ENCODE data around the gene HELB.
A peak's percentile ranks its signal among the peaks of the same experiment; 100 is the strongest.
"Not testable (repeated sequence)": the region's sequence is repeated elsewhere in the genome, so short reads cannot be mapped to it uniquely, and the experiment has no call there.

Gene HELB

GRCh38 chr12:66297080-66297479 lies 5.2 kb upstream of the HELB start:
- peaks cover 0 to 28% (median 3%) of the 10 kb centered on the region in 3 experiments for H3K27me3 ChIP-seq (ENCODE audit: control insufficient read depth in 3 of 3, insufficient read depth in 3 of 3, low read depth in 1 of 3, low read length in 3 of 3)
- no peaks in the 10 kb centered on the region for H3K9me3 ChIP-seq (replicated peaks in 1 of 2; ENCODE audit: control insufficient read depth in 2 of 2, insufficient read depth in 1 of 2, low read depth in 1 of 2, low read length in 2 of 2)
- H3K4me2 ChIP-seq (ENCODE audit: insufficient read depth, low read length, poor library complexity, severe bottlenecking): no peak overlapping the region
- H4K8ac ChIP-seq (ENCODE audit: low read depth, low read length): no peak overlapping the region
- H3K36me3 ChIP-seq (replicated peaks in 1 of 2; ENCODE audit: control insufficient read depth in 2 of 2, insufficient read depth in 2 of 2, low read length in 2 of 2): no peaks in the 10 kb centered on the region
- H2BK5ac ChIP-seq (ENCODE audit: low read length): no peak overlapping the region
- H3K23ac ChIP-seq (ENCODE audit: low read depth, low read length, poor library complexity): no peak overlapping the region
- H3K9ac ChIP-seq (ENCODE audit: low read depth, low read length, poor library complexity): no peak overlapping the region
- WGBS, 2 donors (ENCODE audit: extremely low coverage in 2 of 2, insufficient read length in 2 of 2, insufficient replicate concordance in 1 of 2): no CpG with 5 or more reads among the region's 4 CpGs
- H2AFZ ChIP-seq (ENCODE audit: low read length): no peak overlapping the region
- no peak overlapping the region for H2AK5ac ChIP-seq (ENCODE audit: low read depth, low read length)
- no peaks in the 10 kb centered on the region for H3K79me1 ChIP-seq (ENCODE audit: low read depth, low read length)
- no peak overlapping the region for H3K4me3 ChIP-seq (ENCODE audit: low read length in 2 of 2)
- no peak overlapping the region for H4K91ac ChIP-seq (ENCODE audit: low read depth, low read length, poor library complexity)
- H2BK15ac ChIP-seq (ENCODE audit: low read length): no peak overlapping the region
- H3K4me1 ChIP-seq (ENCODE audit: control insufficient read depth in 2 of 2, insufficient read depth in 1 of 2, low read depth in 1 of 2, low read length in 2 of 2): no peaks in the 10 kb centered on the region
- H2BK120ac ChIP-seq (ENCODE audit: low read depth, low read length): no peak overlapping the region
- no peak overlapping the region for H3K27ac ChIP-seq (replicated peaks; ENCODE audit: low read length)
- H3K18ac ChIP-seq (ENCODE audit: low read length): no peak overlapping the region
- no peak overlapping the region for H3K14ac ChIP-seq (ENCODE audit: low read length)
- no peak for DNase-seq (ENCODE audit: low spot score)
- H3K4ac ChIP-seq (ENCODE audit: low read length): no peak overlapping the region
- no peak overlapping the region for H2BK12ac ChIP-seq (ENCODE audit: low read length)

DNA sequence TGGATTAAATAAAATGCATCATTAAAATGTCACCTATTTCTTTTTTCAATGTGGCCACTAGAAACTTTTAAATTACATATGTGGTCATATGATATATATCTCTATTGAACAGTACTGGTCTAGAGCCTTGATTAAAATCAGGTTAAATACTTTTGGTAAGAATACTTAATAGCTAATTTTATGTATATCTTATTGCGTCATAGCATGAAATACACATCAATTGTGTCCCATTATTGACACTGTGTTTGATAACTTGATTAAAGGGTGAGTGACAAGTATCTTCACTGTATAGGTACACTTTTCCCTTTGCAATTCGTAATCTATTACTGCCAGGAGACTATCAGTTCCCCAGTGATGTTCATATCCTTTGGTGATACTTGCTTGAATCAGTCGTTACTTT lies 4.4 kb upstream of the HELB start:
- H2AFZ ChIP-seq (ENCODE audit: low read length): no peak overlapping the region
- H2BK5ac ChIP-seq (ENCODE audit: low read length): no peak overlapping the region
- H3K18ac ChIP-seq (ENCODE audit: low read length): no peak overlapping the region
- no peak overlapping the region for H2AK5ac ChIP-seq (ENCODE audit: low read depth, low read length)
- no peaks in the 10 kb centered on the region for H3K36me3 ChIP-seq (replicated peaks in 1 of 2; ENCODE audit: control insufficient read depth in 2 of 2, insufficient read depth in 2 of 2, low read length in 2 of 2)
- no peak overlapping the region for H3K9ac ChIP-seq (ENCODE audit: low read depth, low read length, poor library complexity)
- H3K27ac ChIP-seq (replicated peaks; ENCODE audit: low read length): no peak overlapping the region
- H2BK15ac ChIP-seq (ENCODE audit: low read length): no peak overlapping the region
- WGBS, 2 donors (ENCODE audit: extremely low coverage in 2 of 2, insufficient read length in 2 of 2, insufficient replicate concordance in 1 of 2): no CpG with 5 or more reads among the region's 3 CpGs
- H3K4me1 ChIP-seq (ENCODE audit: control insufficient read depth in 2 of 2, insufficient read depth in 1 of 2, low read depth in 1 of 2, low read length in 2 of 2): no peaks in the 10 kb centered on the region
- H3K79me1 ChIP-seq (ENCODE audit: low read depth, low read length): no peaks in the 10 kb centered on the region
- H2BK120ac ChIP-seq (ENCODE audit: low read depth, low read length): no peak overlapping the region
- H2BK12ac ChIP-seq (ENCODE audit: low read length): no peak overlapping the region
- no peak overlapping the region for H3K23ac ChIP-seq (ENCODE audit: low read depth, low read length, poor library complexity)
- no peak overlapping the region for H3K4ac ChIP-seq (ENCODE audit: low read length)
- H4K8ac ChIP-seq (ENCODE audit: low read depth, low read length): no peak overlapping the region
- H3K4me3 ChIP-seq (ENCODE audit: low read length in 2 of 2): no peak overlapping the region
- DNase-seq (ENCODE audit: low spot score): no peak
- H3K27me3 ChIP-seq (ENCODE audit: control insufficient read depth in 3 of 3, insufficient read depth in 3 of 3, low read depth in 1 of 3, low read length in 3 of 3): peaks cover 0 to 28% (median 3%) of the 10 kb centered on the region in 3 experiments
- no peak overlapping the region for H4K91ac ChIP-seq (ENCODE audit: low read depth, low read length, poor library complexity)
- no peaks in the 10 kb centered on the region for H3K9me3 ChIP-seq (replicated peaks in 1 of 2; ENCODE audit: control insufficient read depth in 2 of 2, insufficient read depth in 1 of 2, low read depth in 1 of 2, low read length in 2 of 2)
- H3K4me2 ChIP-seq (ENCODE audit: insufficient read depth, low read length, poor library complexity, severe bottlenecking): no peak overlapping the region
- H3K14ac ChIP-seq (ENCODE audit: low read length): no peak overlapping the region

DNA sequence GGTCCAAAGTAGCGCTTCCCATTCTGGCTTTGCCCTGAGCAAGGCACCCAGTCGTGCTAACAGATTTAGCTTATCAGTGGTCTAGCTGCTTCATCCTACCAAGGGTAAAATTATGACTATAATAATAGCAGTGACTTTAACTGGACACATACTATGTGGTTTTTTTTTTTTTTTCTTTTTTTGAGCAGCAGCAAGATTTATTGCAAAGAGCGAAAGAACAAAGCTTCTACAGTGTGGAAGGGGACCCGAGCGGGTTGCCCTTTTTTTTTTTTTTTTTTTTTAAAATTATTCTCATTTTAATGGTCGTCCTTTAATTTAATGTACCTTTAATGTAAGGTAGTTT lies 505 bp downstream of the HELB start:
- Histone ChIP-seq H3K27me3 (ENCODE audit: control insufficient read depth in 3 of 3, insufficient read depth in 3 of 3, low read depth in 1 of 3, low read length in 3 of 3) (peaks cover 0 to 26% (median 3%) of the 10 kb centered on the region in 3 experiments), H2BK12ac (ENCODE audit: low read length) (no peak overlapping the region), H3K4me2 (ENCODE audit: insufficient read depth, low read length, poor library complexity, severe bottlenecking) (peak overlapping the region; percentile 89), H3K14ac (ENCODE audit: low read length) (peak overlapping the region; percentile 82), H2AK5ac (ENCODE audit: low read depth, low read length) (no peak overlapping the region), H4K8ac (ENCODE audit: low read depth, low read length) (no peak overlapping the region), H3K18ac (ENCODE audit: low read length) (peak overlapping the region; percentile 98), H2BK120ac (ENCODE audit: low read depth, low read length) (no peak overlapping the region), H3K4ac (ENCODE audit: low read length) (no peak overlapping the region), H2BK5ac (ENCODE audit: low read length) (peak overlapping the region; percentile 84), H3K36me3 (replicated peaks in 1 of 2; ENCODE audit: control insufficient read depth in 2 of 2, insufficient read depth in 2 of 2, low read length in 2 of 2) (peaks cover 0 to 10% of the 10 kb centered on the region in 2 donors), H3K23ac (ENCODE audit: low read depth, low read length, poor library complexity) (peak overlapping the region; percentile 98), H3K4me1 (ENCODE audit: control insufficient read depth in 2 of 2, insufficient read depth in 1 of 2, low read depth in 1 of 2, low read length in 2 of 2) (peaks cover 0 to 7% of the 10 kb centered on the region in 2 donors), H3K9me3 (replicated peaks in 1 of 2; ENCODE audit: control insufficient read depth in 2 of 2, insufficient read depth in 1 of 2, low read depth in 1 of 2, low read length in 2 of 2) (no peaks in the 10 kb centered on the region), H3K79me1 (ENCODE audit: low read depth, low read length) (no peaks in the 10 kb centered on the region), H2BK15ac (ENCODE audit: low read length) (peak overlapping the region; percentile 78), H2AFZ (ENCODE audit: low read length) (peak overlapping the region; percentile 92), H3K27ac (replicated peaks; ENCODE audit: low read length) (no peak overlapping the region), H4K91ac (ENCODE audit: low read depth, low read length, poor library complexity) (peak overlapping the region; percentile 64), H3K9ac (ENCODE audit: low read depth, low read length, poor library complexity) (peak overlapping the region; percentile 88), H3K4me3 (ENCODE audit: low read length in 2 of 2) (peak overlapping the region; percentile 65 to 94)
- no peak for DNase-seq (ENCODE audit: low spot score)
- no CpG with 5 or more reads among the region's 6 CpGs for WGBS, 2 donors (ENCODE audit: extremely low coverage in 2 of 2, insufficient read length in 2 of 2, insufficient replicate concordance in 1 of 2)

DNA sequence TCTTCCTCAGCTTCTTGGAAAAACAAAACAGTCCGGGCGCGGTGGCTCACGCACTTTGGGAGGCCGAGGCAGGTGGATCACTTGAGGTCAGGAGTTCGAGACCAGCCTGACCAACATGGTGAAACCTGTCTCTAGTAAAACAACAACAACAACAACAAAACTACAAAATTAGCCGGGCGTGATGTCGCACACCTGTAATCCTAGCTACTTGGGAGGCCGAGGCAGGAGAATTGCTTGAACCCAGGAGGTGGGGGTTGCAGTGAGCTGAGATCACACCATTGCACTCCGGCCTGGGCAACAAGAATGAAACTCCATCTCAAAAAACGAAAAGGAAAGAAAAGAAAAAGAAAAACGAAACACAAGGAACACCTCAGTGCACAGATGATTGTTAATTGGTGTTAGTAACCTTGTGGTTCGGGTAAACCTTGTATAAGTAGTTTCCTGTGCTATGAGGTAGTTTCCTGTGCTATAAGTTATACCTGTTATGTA lies 1.1 kb downstream of the HELB start:
- peaks cover 0 to 26% (median 3%) of the 10 kb centered on the region in 3 experiments for H3K27me3 ChIP-seq (ENCODE audit: control insufficient read depth in 3 of 3, insufficient read depth in 3 of 3, low read depth in 1 of 3, low read length in 3 of 3)
- H2BK5ac ChIP-seq (ENCODE audit: low read length); H4K91ac ChIP-seq (ENCODE audit: low read depth, low read length, poor library complexity); H2AK5ac ChIP-seq (ENCODE audit: low read depth, low read length); H2BK120ac ChIP-seq (ENCODE audit: low read depth, low read length); H3K18ac ChIP-seq (ENCODE audit: low read length); H3K9me3 ChIP-seq (replicated peaks in 1 of 2; ENCODE audit: control insufficient read depth in 2 of 2, insufficient read depth in 1 of 2, low read depth in 1 of 2, low read length in 2 of 2); H3K79me1 ChIP-seq (ENCODE audit: low read depth, low read length); H3K27ac ChIP-seq (replicated peaks; ENCODE audit: low read length); H2BK12ac ChIP-seq (ENCODE audit: low read length); H4K8ac ChIP-seq (ENCODE audit: low read depth, low read length); H3K4ac ChIP-seq (ENCODE audit: low read length); H3K9ac ChIP-seq (ENCODE audit: low read depth, low read length, poor library complexity); DNase-seq (ENCODE audit: low spot score); H3K4me2 ChIP-seq (ENCODE audit: insufficient read depth, low read length, poor library complexity, severe bottlenecking); H3K4me1 ChIP-seq (ENCODE audit: control insufficient read depth in 2 of 2, insufficient read depth in 1 of 2, low read depth in 1 of 2, low read length in 2 of 2); H3K23ac ChIP-seq (ENCODE audit: low read depth, low read length, poor library complexity); H2BK15ac ChIP-seq (ENCODE audit: low read length); H3K14ac ChIP-seq (ENCODE audit: low read length): not testable (repeated sequence)
- H3K4me3 ChIP-seq (ENCODE audit: low read length in 2 of 2): peak overlapping the region in 1 of 2 donors; percentile 65
- H2AFZ ChIP-seq (ENCODE audit: low read length): peak overlapping the region; percentile 92
- no CpG with 5 or more reads among the region's 14 CpGs for WGBS, 2 donors (ENCODE audit: extremely low coverage in 2 of 2, insufficient read length in 2 of 2, insufficient replicate concordance in 1 of 2)
- peaks cover 0 to 14% of the 10 kb centered on the region in 2 donors for H3K36me3 ChIP-seq (replicated peaks in 1 of 2; ENCODE audit: control insufficient read depth in 2 of 2, insufficient read depth in 2 of 2, low read length in 2 of 2)
